Neutrophil (primary cell): ENCODE results near the gene RASGRF1.
A peak's percentile ranks its signal among the peaks of the same experiment; 100 is the strongest.

Source experiments
- H3K27ac ChIP-seq: fragments of 200-600 bp; sonication (generic); 2 replicates; pipeline ENCODE4 v1.5.1; 2016; ENCODE audit warnings: mild to moderate bottlenecking, moderate library complexity
- H3K27me3 ChIP-seq: fragments of 200-600 bp; sonication (generic); 2 replicates; pipeline ENCODE4 v1.6.0; 2016; ENCODE audit warnings: mild to moderate bottlenecking
- H3K36me3 ChIP-seq: fragments of 200-600 bp; sonication (generic); 2 replicates; pipeline ENCODE4 v1.5.1; 2017
- H3K4me1 ChIP-seq, 2 experiments: fragments of 200-600 bp in 1 of 2; sonication (generic) in 1 of 2; 1 replicate in 1 of 2; 2 replicates in 1 of 2; pipeline versions ENCODE4 v1.5.1 to v1.6.1; 2013 to 2016; ENCODE audit warnings: low read depth in 1 of 2, low read length in 1 of 2, mild to moderate bottlenecking in 1 of 2, moderate library complexity in 1 of 2; ENCODE audit not compliant: control insufficient read depth in 1 of 2, insufficient read depth in 1 of 2
- H3K4me3 ChIP-seq, 2 experiments: fragments of 200-600 bp in 1 of 2; sonication (generic) in 1 of 2; 1 replicate in 1 of 2; 2 replicates in 1 of 2; pipeline ENCODE4 v1.5.1; 2013 to 2016; ENCODE audit warnings: low read depth in 1 of 2, low read length in 1 of 2, mild to moderate bottlenecking in 1 of 2, moderate library complexity in 1 of 2
- H3K9me3 ChIP-seq: fragments of 200-600 bp; sonication (generic); 2 replicates; pipeline ENCODE4 v1.5.1; 2016
- CTCF ChIP-seq: fragments of 200-600 bp; sonication (generic); IDR thresholded peaks from 2 replicates; pipeline ENCODE4 v1.5.1; 2016; ENCODE audit warnings: antibody characterized with exemption

Gene RASGRF1

DNA sequence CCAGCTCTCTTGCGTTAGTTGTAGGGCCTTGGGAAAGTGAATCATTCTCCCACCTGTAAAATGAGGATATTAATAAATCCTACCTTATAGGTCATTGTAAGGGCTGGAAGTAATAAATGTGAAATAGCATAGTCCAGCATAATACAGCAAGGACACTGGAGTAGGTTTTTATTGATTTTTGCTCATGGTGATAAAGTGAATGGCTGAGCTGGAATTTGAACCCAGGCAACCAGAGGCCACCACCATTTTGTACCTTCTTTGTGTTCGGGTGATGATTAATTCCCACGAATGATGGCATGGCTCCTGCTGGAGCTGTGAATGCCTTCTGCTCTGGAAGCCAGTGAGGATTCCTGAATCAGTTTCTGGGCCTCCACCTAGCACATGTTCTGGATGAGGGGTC is 177.6 kb downstream of the RASGRF1 start:
- peaks cover 40% of the 10 kb centered on the region for H3K36me3 ChIP-seq
- no peak for TF ChIP-seq CTCF

GRCh38 chr15:78912316-78912715 is 178.3 kb downstream of the RASGRF1 start:
- H3K27ac ChIP-seq = peak overlapping the region; percentile 24
- H3K27me3 ChIP-seq = no peaks in the 10 kb centered on the region
- H3K4me3 ChIP-seq = no peak overlapping the region
- no peaks in the 10 kb centered on the region for H3K9me3 ChIP-seq
- TF ChIP-seq CTCF = no peak
- peaks cover 43% of the 10 kb centered on the region for H3K36me3 ChIP-seq
- H3K4me1 ChIP-seq = peaks cover 36 to 48% of the 10 kb centered on the region in 2 experiments

More for the DNA sequence above, 177.6 kb downstream of the RASGRF1 start:
- Histone ChIP-seq H3K9me3 (no peaks in the 10 kb centered on the region), H3K27ac (peak overlapping the region; percentile 24), H3K4me3 (no peak overlapping the region), H3K4me1 (peaks cover 36 to 48% of the 10 kb centered on the region in 2 experiments), H3K27me3 (no peaks in the 10 kb centered on the region)

- Histone ChIP-seq H3K4me1 (peaks cover 30 to 42% of the 10 kb centered on the region in 2 experiments), H3K4me3 (no peak overlapping the region), H3K27me3 (no peaks in the 10 kb centered on the region), H3K27ac (peak overlapping the region; percentile 24), H3K36me3 (peaks cover 64% of the 10 kb centered on the region), H3K9me3 (no peaks in the 10 kb centered on the region)
- no peak for TF ChIP-seq CTCF
Observed at GRCh38 chr15:78910271-78910670, 180.3 kb downstream of the RASGRF1 start.
